Stromal cell of bone marrow (primary cell): Measurements from ENCODE around the gene GRIK3.

ENCODE experiments used
- DNase-seq: peaks from one replicate; pipeline ENCODE4 v3.0.0-alpha.2; 2012; ENCODE audit warnings: low read depth

GRIK3 gene

GRCh38 chr1:36762174-36762573, 272.1 kb downstream of the GRIK3 start:
- DNase-seq, result no peak

- DNase-seq, result no peak
These were observed 273.2 kb downstream of the GRIK3 start for GRCh38 chr1:36761113-36761512.

GRCh38 chr1:36760081-36760480, 274.2 kb downstream of the GRIK3 start:
- no peak for DNase-seq

- no peak for DNase-seq
These were observed 275.0 kb downstream of the GRIK3 start for GRCh38 chr1:36759355-36759754.

- no peak for DNase-seq
These were observed 278.7 kb downstream of the GRIK3 start for GRCh38 chr1:36755303-36756230.

DNA sequence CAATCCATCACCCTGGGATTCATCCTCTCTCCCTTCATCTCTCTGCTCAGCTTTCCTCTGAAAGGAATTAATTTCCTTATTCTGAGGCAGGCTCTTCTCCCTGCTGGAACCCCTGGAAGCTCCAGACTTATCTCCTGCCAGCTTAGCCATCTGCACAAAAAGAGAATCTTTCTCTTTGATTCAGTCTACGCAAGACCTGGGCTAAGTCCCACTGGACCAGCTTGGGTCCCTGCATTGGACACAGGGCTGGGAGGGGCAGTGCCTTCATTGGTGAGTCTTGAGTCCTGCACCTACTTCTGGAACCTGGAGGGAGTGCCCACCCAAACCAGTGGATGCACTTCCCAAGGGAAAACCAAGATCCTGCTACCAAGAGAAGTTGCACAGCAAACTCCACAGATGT, 279.9 kb downstream of the GRIK3 start:
- no peak for DNase-seq

GRCh38 chr1:36753451-36753850, 280.9 kb downstream of the GRIK3 start:
- DNase-seq, result no peak

DNA sequence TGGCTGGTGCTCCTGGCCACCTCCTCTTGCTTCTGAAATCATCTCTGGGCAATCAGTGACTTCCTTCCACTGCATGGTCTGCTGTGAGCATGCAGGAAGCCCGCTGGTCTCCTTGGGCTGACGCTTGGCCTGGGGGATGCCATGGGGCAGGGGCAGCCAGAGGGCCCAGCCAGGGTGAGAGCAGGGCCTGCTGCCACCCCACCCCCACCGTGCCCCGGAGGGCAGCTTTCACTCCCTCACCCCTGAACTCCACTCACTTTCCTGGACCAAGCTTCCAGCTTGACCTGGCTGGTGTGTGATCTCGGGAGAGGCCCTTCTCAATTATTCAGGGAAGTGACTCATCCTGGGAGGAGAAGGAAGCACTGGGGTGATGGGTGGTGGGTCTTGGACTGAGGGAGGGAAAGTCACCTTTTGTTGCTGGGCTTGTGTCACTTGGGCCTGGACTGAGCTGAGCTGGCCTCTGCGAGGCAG, 281.4 kb downstream of the GRIK3 start:
- no peak for DNase-seq

DNA sequence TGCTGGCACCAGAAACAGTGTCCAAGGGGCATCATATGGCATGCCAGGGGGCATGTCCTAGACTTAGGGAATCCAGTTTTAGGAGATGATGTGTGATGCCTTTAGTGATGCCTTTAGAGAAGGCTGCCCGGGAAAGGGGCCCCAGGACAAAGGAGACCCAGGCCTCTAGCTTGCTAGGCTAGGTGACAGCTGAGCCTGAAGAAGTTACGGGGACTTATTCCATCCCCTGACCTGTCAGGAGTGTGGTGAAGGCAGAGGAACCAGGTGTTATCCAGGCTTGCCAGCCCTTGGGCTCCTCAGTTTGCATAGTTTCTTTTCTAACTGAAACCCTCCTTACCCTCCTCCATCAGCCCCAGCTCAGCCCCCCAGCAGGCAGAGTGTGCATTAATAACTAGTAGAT, 281.9 kb downstream of the GRIK3 start:
- no peak for DNase-seq

DNA sequence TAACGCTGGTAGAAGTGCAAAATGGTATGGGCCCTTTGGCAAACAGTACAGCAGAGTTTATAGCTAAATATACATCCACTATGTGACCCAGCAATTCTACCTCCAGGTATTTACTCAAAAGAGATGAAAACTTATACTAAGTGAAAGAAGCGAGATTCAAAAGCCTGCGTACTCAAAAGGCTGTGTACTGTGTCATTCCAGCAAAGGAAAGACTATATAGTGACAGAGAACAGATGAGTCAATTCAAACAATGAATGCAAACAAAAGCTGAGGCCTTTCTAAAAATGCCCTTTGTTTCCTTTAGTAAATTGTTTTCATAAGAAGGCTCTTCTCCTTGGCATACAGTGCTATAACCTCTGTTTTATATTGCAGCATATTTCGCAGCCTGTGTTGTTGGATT, 282.8 kb downstream of the GRIK3 start:
- DNase-seq, result no peak

- DNase-seq, result no peak
These were observed 285.8 kb downstream of the GRIK3 start for GRCh38 chr1:36748466-36748865.
